ENCODE data around the gene FBN1.

DNA sequence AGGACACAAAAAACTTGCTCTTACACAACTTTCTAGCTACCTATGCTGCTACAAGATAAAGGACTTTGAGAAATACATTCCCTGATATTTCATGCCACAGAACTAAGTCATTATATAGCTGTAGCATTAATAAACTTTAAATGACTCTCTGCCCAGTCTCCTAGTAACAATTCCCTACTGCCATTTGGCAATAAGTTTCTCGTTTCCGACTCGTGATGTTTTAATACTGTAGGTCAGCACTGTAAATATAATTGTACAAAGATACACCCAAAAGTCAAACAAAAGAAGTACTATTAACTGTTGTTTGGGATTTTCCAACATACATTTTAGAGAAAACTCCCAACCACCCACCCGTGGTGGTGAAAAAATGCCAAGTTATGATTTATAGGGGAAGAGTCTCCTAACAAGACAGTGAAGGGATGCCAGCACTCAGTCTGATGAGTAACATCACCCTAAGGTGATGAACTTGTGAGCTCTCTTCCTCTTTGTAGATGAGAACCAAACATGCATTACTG lies 182.1 kb downstream of the FBN1 start:
- no peak for TF ChIP-seq POLR2A (IDR thresholded peaks at IDR 0.05; ENCODE audit: low read length)
- no peak for TF ChIP-seq GATA1 (IDR thresholded peaks at IDR 0.05; ENCODE audit: low read depth, low read length)
